Measurements from ENCODE around the gene KCNH6.

KCNH6 gene

GRCh38 chr17:63511331-63511730 lies 11.8 kb upstream of the KCNH6 start:
- in situ Hi-C loops (cut with MboI; ENCODE audit: low sequenced_read_pairs), result no loop called here

GRCh38 chr17:63512388-63512787 lies 10.8 kb upstream of the KCNH6 start:
- in situ Hi-C loops (cut with MboI; ENCODE audit: low sequenced_read_pairs), result no loop called here

GRCh38 chr17:63512896-63513644 lies 10.1 kb upstream of the KCNH6 start:
- in situ Hi-C loops (cut with MboI; ENCODE audit: low sequenced_read_pairs), result no loop called here

GRCh38 chr17:63514477-63514876 lies 8.7 kb upstream of the KCNH6 start:
- in situ Hi-C loops (cut with MboI; ENCODE audit: low sequenced_read_pairs), result no loop called here

- in situ Hi-C loops (cut with MboI; ENCODE audit: low sequenced_read_pairs), result no loop called here
These were observed 8.2 kb upstream of the KCNH6 start for GRCh38 chr17:63514974-63515373.

- in situ Hi-C loops (cut with MboI; ENCODE audit: low sequenced_read_pairs), result no loop called here
These were observed 7.7 kb upstream of the KCNH6 start for GRCh38 chr17:63515426-63515825.

- in situ Hi-C loops (cut with MboI; ENCODE audit: low sequenced_read_pairs), result no loop called here
These were observed 6.0 kb upstream of the KCNH6 start for GRCh38 chr17:63516910-63517824.

- in situ Hi-C loops (cut with MboI; ENCODE audit: low sequenced_read_pairs), result no loop called here
These were observed 5.2 kb upstream of the KCNH6 start for GRCh38 chr17:63517825-63518534.

- in situ Hi-C loops (cut with MboI; ENCODE audit: low sequenced_read_pairs), result no loop called here
These were observed 3.9 kb upstream of the KCNH6 start for GRCh38 chr17:63519116-63519881.

- in situ Hi-C loops (cut with MboI; ENCODE audit: low sequenced_read_pairs), result no loop called here
These were observed 2.9 kb upstream of the KCNH6 start for GRCh38 chr17:63519972-63520882.

GRCh38 chr17:63524051-63524450 lies 893 bp downstream of the KCNH6 start:
- in situ Hi-C loops (cut with MboI; ENCODE audit: low sequenced_read_pairs), result no loop called here

- in situ Hi-C loops (cut with MboI; ENCODE audit: low sequenced_read_pairs), result no loop called here
These were observed 2.2 kb downstream of the KCNH6 start for GRCh38 chr17:63525190-63525946.

GRCh38 chr17:63526861-63527260 lies 3.7 kb downstream of the KCNH6 start:
- in situ Hi-C loops (cut with MboI; ENCODE audit: low sequenced_read_pairs), result no loop called here

- in situ Hi-C loops (cut with MboI; ENCODE audit: low sequenced_read_pairs), result no loop called here
These were observed 5.0 kb downstream of the KCNH6 start for GRCh38 chr17:63528183-63528582.

GRCh38 chr17:63529711-63530556 lies 6.8 kb downstream of the KCNH6 start:
- in situ Hi-C loops (cut with MboI; ENCODE audit: low sequenced_read_pairs), result no loop called here

- in situ Hi-C loops (cut with MboI; ENCODE audit: low sequenced_read_pairs), result no loop called here
These were observed 7.4 kb downstream of the KCNH6 start for GRCh38 chr17:63530557-63531021.

GRCh38 chr17:63531022-63531965 lies 8.1 kb downstream of the KCNH6 start:
- in situ Hi-C loops (cut with MboI; ENCODE audit: low sequenced_read_pairs), result no loop called here
